Stimulated activated CD8-positive, alpha-beta memory T cell treated with anti-CD3 and anti-CD28 coated beads, Interleukin-7, amount 100 ng/mL, for 4 hours (primary cell): Measurements from ENCODE around the gene PTPRM.
"Not testable (repeated sequence)": the region's sequence is repeated elsewhere in the genome, so short reads cannot be mapped to it uniquely, and the experiment has no call there.

Source experiments
- DNase-seq, 2 donors: peaks; one replicate each; pipeline ENCODE4 v3.0.0-alpha.2; 2020; ENCODE audit warnings: low read depth in 2 of 2

The PTPRM gene

GRCh38 chr18:7727361-7728076, 160.4 kb downstream of the PTPRM start:
- no peak for DNase-seq

- no peak for DNase-seq
These were observed 161.2 kb downstream of the PTPRM start for GRCh38 chr18:7728297-7728696.

- DNase-seq = no peak
These were observed 162.8 kb downstream of the PTPRM start for GRCh38 chr18:7729868-7730267.

- DNase-seq = no peak
These were observed 163.6 kb downstream of the PTPRM start for GRCh38 chr18:7730682-7731081.

- DNase-seq = no peak
These were observed 166.5 kb downstream of the PTPRM start for GRCh38 chr18:7733642-7734041.

GRCh38 chr18:7735196-7735595, 168.1 kb downstream of the PTPRM start:
- no peak for DNase-seq

- DNase-seq = no peak
These were observed 168.6 kb downstream of the PTPRM start for GRCh38 chr18:7735626-7736175.

- DNase-seq = not testable (repeated sequence)
These were observed 169.4 kb downstream of the PTPRM start for GRCh38 chr18:7736526-7736925.

- no peak for DNase-seq
These were observed 170.4 kb downstream of the PTPRM start for GRCh38 chr18:7737550-7737949.

- no peak for DNase-seq
These were observed 173.7 kb downstream of the PTPRM start for GRCh38 chr18:7740821-7741220.

GRCh38 chr18:7741640-7742039, 174.5 kb downstream of the PTPRM start:
- DNase-seq = no peak

- no peak for DNase-seq
These were observed 175.1 kb downstream of the PTPRM start for GRCh38 chr18:7742224-7742623.

- DNase-seq = no peak
These were observed 176.1 kb downstream of the PTPRM start for GRCh38 chr18:7743256-7743655.

- no peak for DNase-seq
These were observed 179.0 kb downstream of the PTPRM start for GRCh38 chr18:7746106-7746505.

GRCh38 chr18:7748251-7749007, 181.3 kb downstream of the PTPRM start:
- DNase-seq = no peak

GRCh38 chr18:7749008-7749405, 181.9 kb downstream of the PTPRM start:
- DNase-seq = no peak

- no peak for DNase-seq
These were observed 182.4 kb downstream of the PTPRM start for GRCh38 chr18:7749510-7749981.

- no peak for DNase-seq
These were observed 183.1 kb downstream of the PTPRM start for GRCh38 chr18:7750095-7750663.

GRCh38 chr18:7750966-7751365, 183.8 kb downstream of the PTPRM start:
- DNase-seq = no peak

- DNase-seq = no peak
These were observed 187.1 kb downstream of the PTPRM start for GRCh38 chr18:7754258-7754657.

- DNase-seq = no peak
These were observed 187.6 kb downstream of the PTPRM start for GRCh38 chr18:7754725-7755181.

- no peak for DNase-seq
These were observed 188.8 kb downstream of the PTPRM start for GRCh38 chr18:7755753-7756475.
